Measurements from ENCODE around the gene SHROOM1.

The SHROOM1 gene

DNA sequence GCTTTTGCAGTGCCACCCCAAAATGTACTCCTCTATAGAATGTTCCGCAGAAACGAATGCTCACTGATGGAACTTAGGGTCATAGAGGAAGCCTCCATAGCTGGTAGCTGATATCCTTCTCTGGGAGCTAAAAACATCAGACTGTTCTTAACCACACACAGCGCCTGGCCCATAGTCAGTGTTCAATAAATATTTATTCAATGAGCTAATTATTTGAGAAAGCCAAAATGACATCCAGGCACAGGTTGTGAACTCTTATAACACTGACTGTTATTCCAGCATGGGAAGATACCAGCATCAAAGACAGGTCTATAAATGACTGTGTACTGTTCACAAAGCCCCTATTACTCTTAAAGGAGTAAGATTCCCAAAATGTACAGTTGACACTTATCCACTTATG lies 22.9 kb upstream of the SHROOM1 start:
- H3K27ac ChIP-seq: peak overlapping the region; percentile 33
- TF ChIP-seq, protein P1, sequence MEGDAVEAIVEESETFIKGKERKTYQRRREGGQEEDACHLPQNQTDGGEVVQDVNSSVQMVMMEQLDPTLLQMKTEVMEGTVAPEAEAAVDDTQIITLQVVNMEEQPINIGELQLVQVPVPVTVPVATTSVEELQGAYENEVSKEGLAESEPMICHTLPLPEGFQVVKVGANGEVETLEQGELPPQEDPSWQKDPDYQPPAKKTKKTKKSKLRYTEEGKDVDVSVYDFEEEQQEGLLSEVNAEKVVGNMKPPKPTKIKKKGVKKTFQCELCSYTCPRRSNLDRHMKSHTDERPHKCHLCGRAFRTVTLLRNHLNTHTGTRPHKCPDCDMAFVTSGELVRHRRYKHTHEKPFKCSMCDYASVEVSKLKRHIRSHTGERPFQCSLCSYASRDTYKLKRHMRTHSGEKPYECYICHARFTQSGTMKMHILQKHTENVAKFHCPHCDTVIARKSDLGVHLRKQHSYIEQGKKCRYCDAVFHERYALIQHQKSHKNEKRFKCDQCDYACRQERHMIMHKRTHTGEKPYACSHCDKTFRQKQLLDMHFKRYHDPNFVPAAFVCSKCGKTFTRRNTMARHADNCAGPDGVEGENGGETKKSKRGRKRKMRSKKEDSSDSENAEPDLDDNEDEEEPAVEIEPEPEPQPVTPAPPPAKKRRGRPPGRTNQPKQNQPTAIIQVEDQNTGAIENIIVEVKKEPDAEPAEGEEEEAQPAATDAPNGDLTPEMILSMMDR (IDR thresholded peaks at IDR 0.05): no peak
- TF ChIP-seq ZFX (IDR thresholded peaks at IDR 0.05; ENCODE audit: borderline replicate concordance): no peak

DNA sequence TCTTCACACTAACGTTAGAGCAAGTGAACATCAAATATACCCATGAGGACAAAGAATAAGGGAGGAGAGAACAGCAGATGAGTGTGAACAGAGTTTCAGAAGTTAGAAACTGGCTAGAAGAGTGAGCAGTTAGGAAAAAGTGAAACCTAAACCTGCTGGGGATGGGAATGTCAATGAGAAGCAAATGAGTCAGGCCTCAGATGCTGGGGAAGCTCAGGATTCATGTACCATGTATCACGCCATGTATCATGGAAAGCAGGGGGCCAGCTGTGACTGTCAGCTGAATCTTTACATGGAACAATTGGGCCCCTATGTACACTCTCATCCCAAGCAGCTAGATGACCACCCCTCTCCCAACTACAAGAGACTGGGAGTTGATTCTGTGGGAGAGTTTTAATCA lies 19.6 kb upstream of the SHROOM1 start:
- no peak overlapping the region for H3K27ac ChIP-seq
- TF ChIP-seq, protein P1 (IDR thresholded peaks at IDR 0.05): no peak
- no peak for TF ChIP-seq ZFX (IDR thresholded peaks at IDR 0.05; ENCODE audit: borderline replicate concordance)

DNA sequence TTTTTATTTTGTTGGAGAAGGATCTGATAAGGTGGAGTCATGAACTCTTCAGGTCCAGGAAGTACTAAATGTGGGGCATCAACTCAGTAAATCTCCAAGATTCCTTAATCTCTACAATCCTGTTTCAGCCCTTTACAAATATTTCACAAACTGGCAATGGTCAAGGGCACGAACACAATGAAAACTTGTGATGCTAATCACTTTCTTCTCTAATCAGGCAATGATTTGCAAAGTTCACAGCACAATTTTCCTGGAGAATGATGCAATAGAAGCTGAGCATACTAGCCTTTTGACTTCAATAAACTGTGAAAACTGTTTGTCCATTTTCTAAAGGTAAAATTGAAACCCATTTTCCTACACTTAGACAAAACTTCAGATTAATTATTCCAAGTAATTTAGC lies 18.9 kb upstream of the SHROOM1 start:
- H3K27ac ChIP-seq: no peak overlapping the region
- no peak for TF ChIP-seq ZFX (IDR thresholded peaks at IDR 0.05; ENCODE audit: borderline replicate concordance)
- TF ChIP-seq, protein P1 (IDR thresholded peaks at IDR 0.05): no peak

DNA sequence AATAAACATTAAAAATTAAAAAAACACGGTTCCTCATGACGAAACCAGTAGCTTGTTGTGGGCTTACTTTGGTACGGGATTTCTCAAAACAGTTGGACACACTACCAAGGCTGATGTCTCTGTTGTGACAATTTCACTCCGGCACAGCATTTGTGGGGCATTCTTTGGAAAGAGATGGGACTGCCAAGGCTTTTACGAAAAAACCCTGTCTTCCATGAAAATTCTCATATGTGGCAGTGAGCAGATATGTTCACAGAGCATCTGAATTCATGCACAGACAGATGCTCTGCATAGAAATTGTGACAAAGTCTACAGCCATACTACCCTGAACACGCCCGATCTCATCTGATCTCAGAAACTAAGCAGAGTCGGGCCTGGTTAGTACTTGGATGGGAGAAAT lies 17.8 kb upstream of the SHROOM1 start:
- TF ChIP-seq ZFX (IDR thresholded peaks at IDR 0.05; ENCODE audit: borderline replicate concordance): no peak
- TF ChIP-seq, protein P1 (IDR thresholded peaks at IDR 0.05): no peak
- no peak overlapping the region for H3K27ac ChIP-seq

DNA sequence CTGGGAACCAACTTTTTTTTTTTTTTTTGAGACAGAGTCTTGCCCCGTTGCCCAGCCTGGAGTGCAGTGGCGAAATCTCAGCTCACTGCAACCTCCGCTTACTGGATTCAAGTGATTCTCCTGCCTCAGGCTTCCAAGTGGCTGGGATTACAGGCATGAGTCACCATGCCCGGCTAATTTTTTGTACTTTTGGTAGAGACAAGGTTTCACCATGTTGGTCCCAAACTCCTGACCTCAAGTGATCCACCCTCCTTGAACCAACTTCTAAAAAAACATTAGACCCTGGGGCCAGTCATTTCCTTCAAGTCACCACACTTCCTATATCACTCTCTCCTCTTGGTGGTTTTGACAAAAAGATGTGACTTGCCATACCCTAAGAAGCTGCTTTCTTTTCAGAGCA lies 10.9 kb upstream of the SHROOM1 start:
- no peak for TF ChIP-seq ZFX (IDR thresholded peaks at IDR 0.05; ENCODE audit: borderline replicate concordance)
- TF ChIP-seq, protein P1 (IDR thresholded peaks at IDR 0.05): no peak
- no peak overlapping the region for H3K27ac ChIP-seq

DNA sequence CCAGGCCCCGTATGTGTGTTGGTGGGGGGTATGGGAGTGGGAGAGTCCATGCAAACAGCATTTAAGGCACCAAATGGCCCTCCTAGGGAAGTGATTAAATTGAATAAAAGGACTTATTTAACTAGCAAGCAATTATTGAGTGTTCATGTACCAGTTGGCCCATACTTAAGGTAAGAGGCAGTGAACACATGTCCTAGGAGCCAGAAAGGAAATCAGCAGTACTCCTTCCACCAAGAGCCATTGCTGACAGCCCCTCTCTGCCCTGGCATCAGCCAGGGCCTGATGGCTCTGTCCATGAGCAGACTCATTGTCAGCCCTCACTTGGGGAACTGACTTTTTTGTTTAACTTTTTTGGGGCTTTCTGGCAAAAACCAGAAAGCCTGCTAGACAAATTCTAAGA lies 10.4 kb upstream of the SHROOM1 start:
- no peak overlapping the region for H3K27ac ChIP-seq

DNA sequence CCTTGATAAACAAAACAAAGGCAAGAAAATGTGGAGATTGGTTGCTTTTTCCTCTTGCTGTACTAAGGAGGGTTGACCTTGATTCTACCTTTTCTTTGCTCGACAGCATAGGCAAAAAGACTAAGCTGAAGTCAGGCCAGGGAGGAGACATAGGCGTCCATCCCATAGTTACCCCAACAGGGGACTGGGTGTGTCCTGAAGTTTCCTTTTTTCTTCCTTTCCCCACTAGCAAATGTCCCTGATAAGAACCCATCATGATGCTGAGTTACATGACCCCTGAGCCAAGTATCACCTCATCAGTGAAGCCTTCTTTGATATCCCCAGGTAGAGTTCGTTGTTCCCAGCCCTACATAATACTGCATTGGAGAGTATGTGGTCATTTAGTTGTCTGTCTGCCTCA lies 9.9 kb upstream of the SHROOM1 start:
- H3K27ac ChIP-seq: no peak overlapping the region
- TF ChIP-seq, protein P1 (IDR thresholded peaks at IDR 0.05): no peak
- TF ChIP-seq ZFX (IDR thresholded peaks at IDR 0.05; ENCODE audit: borderline replicate concordance): no peak

More for the DNA sequence above, 10.4 kb upstream of the SHROOM1 start:
- TF ChIP-seq ZFX (IDR thresholded peaks at IDR 0.05; ENCODE audit: borderline replicate concordance): no peak
- TF ChIP-seq, protein P1 (IDR thresholded peaks at IDR 0.05): no peak

Measured in 22Rv1 (cell line).